NB4 (cell line): ENCODE data around the gene FLNB.

Experiments
- MAX ChIP-seq: IDR thresholded peaks from 2 replicates; pipeline ENCODE4 v1.6.1; 2011; ENCODE audit warnings: low read depth, low read length
- POLR2A ChIP-seq: IDR thresholded peaks from 2 replicates; pipeline ENCODE4 v1.6.1; 2011; ENCODE audit warnings: mild to moderate bottlenecking; ENCODE audit not compliant: insufficient read length; ENCODE audit errors: extremely low read depth
- TF ChIP-seq, protein P1 (sequence below): IDR thresholded peaks from one replicate; pipeline ENCODE4 v1.5.1; 2012; ENCODE audit warnings: low read depth, low read length

GRCh38 chr3:58188921-58189451, 180.8 kb downstream of the FLNB start:
- TF ChIP-seq, protein P1, sequence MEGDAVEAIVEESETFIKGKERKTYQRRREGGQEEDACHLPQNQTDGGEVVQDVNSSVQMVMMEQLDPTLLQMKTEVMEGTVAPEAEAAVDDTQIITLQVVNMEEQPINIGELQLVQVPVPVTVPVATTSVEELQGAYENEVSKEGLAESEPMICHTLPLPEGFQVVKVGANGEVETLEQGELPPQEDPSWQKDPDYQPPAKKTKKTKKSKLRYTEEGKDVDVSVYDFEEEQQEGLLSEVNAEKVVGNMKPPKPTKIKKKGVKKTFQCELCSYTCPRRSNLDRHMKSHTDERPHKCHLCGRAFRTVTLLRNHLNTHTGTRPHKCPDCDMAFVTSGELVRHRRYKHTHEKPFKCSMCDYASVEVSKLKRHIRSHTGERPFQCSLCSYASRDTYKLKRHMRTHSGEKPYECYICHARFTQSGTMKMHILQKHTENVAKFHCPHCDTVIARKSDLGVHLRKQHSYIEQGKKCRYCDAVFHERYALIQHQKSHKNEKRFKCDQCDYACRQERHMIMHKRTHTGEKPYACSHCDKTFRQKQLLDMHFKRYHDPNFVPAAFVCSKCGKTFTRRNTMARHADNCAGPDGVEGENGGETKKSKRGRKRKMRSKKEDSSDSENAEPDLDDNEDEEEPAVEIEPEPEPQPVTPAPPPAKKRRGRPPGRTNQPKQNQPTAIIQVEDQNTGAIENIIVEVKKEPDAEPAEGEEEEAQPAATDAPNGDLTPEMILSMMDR: no peak
- TF ChIP-seq POLR2A (no peak), MAX (no peak)
